GM10248 (cell line): ENCODE measurements around the gene TRIM52.

Experiments
- CTCF ChIA-PET: fragments of 300-600 bp; sonication (Branson Sonifier 250); formaldehyde crosslinking; extraction: SDS; loops from one replicate; lab custom pipeline; 2021; ENCODE audit warnings: antibody characterized with exemption; lab: Yijun Ruan, JAX
- POLR2A ChIA-PET: fragments of 350-650 bp; sonication (Branson Sonifier 250); formaldehyde crosslinking; extraction: SDS; loops from one replicate; lab custom pipeline; 2020; ENCODE audit warnings: antibody characterized with exemption; lab: Yijun Ruan, JAX
- DNase-seq: peaks from one replicate; pipeline ENCODE4 v3.0.0; 2012; ENCODE audit errors: extremely low spot score
- CTCF ChIP-seq: IDR thresholded peaks from 2 replicates; pipeline ENCODE4 v1.5.1; 2012; ENCODE audit warnings: mild to moderate bottlenecking, low read depth; ENCODE audit errors: extremely low read depth, missing control alignments, control extremely low read depth

Gene TRIM52

GRCh38 chr5:181236954-181237641 is 23.8 kb downstream of the TRIM52 start:
- TF ChIP-seq CTCF: no peak
- no peak for DNase-seq
- ChIA-PET POLR2A (interaction anchor here (0.7 to 0.9 kb wide), 2 partner anchors 23 to 25 kb away, joined by 3 read pairs; no protein-coding TSS in a partner anchor), CTCF (interaction anchor here (0.9 kb wide), 1 partner anchor 9 kb away, joined by 3 read pairs; no protein-coding TSS in a partner anchor)

GRCh38 chr5:181236471-181236870 is 24.5 kb downstream of the TRIM52 start:
- ChIA-PET POLR2A (interaction anchor here (0.7 to 0.9 kb wide), 2 partner anchors 24 kb away, joined by 3 read pairs; no protein-coding TSS in a partner anchor), CTCF (interaction anchor here (0.9 kb wide), 1 partner anchor 10 kb away, joined by 3 read pairs; no protein-coding TSS in a partner anchor)
- DNase-seq: no peak
- TF ChIP-seq CTCF: no peak

- no peak for DNase-seq
- CTCF ChIA-PET: interaction anchor here (1.0 to 1.2 kb wide), 2 partner anchors 12 to 68 kb away, joined by 3 read pairs; partner anchors contain the start of gene TRIM41
- TF ChIP-seq CTCF: no peak
- POLR2A ChIA-PET: interaction anchor here (0.7 to 2.1 kb wide), 2 partner anchors 12 to 24 kb away, joined by 3 to 15 read pairs; partner anchors contain the start of gene TRIM41
Observed at GRCh38 chr5:181235689-181236366, 25.1 kb downstream of the TRIM52 start.

GRCh38 chr5:181235323-181235688 is 25.6 kb downstream of the TRIM52 start:
- ChIA-PET POLR2A (interaction anchor here (2.1 kb wide), 1 partner anchor 12 kb away, joined by 15 read pairs; the partner anchor contains the start of gene TRIM41), CTCF (interaction anchor here (0.9 to 1.2 kb wide), 3 partner anchors 12 to 67 kb away, joined by 3 to 4 read pairs (median 3); partner anchors contain the start of genes TRIM41 and TRIM52)
- no peak for DNase-seq
- no peak for TF ChIP-seq CTCF

- ChIA-PET POLR2A (interaction anchor here (1.7 to 2.1 kb wide), 2 partner anchors 8 to 11 kb away, joined by 4 to 15 read pairs; partner anchors contain the start of gene TRIM41), CTCF (interaction anchor here (0.9 to 1.8 kb wide), 4 partner anchors 9 to 66 kb away, joined by 3 to 4 read pairs (median 4); partner anchors contain the start of genes RACK1, TRIM41 and TRIM52)
- TF ChIP-seq CTCF: no peak
- no peak for DNase-seq
Observed at GRCh38 chr5:181234455-181235306, 26.3 kb downstream of the TRIM52 start.
